Measurements from ENCODE around the gene ATP10A.

Gene ATP10A

GRCh38 chr15:25852027-25852426, 11.1 kb downstream of the ATP10A start:
- no peak for TF ChIP-seq CTCF (IDR thresholded peaks at IDR 0.05)

- no peak for TF ChIP-seq CTCF (IDR thresholded peaks at IDR 0.05)
Observed at GRCh38 chr15:25850154-25851111, 12.7 kb downstream of the ATP10A start.

DNA sequence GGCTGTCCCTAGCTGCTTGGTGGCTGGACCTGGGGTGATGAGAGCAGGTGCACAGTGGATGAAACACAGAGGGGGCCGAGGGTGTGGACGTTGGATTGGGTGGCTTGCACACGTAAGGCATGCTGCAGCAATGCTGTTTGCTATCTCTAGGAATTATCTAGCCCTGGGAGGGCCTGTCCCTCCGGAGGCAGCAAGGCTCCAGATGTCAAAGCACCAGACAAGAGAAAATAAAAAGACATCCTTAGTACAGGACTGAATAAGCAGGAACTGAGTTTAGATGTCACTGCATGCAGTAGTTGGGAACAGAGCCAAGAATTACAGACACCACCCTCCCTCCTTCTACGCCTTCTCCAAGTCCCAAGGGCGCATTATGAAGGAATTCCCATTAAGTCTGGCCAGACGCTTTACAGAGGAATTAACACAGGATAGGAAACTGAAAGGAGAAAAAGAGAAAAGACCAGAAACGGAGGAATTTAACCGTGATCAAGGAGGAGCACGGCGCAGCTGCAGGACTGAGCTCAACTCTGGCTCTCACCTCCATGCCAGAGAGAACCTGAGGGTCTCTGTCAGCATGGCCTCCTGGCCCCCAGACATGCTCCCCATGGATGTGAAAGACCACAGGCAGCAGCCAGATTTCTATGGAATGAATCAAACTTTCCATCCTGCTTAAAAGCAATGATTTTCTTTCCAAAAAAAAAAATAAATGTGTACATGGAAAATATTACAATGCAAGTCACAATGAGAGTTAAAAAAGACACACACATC, 13.8 kb downstream of the ATP10A start:
- TF ChIP-seq CTCF (IDR thresholded peaks at IDR 0.05) = no peak

GRCh38 chr15:25848784-25849156, 14.4 kb downstream of the ATP10A start:
- no peak for TF ChIP-seq CTCF (IDR thresholded peaks at IDR 0.05)

DNA sequence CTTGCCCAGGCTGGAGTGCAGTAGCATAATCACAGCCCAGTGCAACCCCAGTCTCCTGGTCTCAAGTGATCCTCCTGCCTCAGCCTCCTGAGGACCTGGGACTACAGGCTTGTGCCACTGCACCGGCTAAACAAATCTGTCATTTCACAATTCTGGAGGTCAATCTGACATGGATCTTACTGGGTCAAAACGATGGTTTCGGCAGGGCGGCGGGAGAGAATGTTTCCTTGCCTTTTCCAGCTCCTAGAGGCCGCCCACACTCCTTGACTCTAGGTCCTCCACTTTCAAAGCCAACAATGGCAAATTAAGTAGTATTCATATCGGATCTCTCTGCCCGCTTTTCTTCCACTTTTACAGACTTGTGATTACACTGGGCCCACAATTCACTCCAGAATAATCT, 14.8 kb downstream of the ATP10A start:
- TF ChIP-seq CTCF (IDR thresholded peaks at IDR 0.05) = no peak

DNA sequence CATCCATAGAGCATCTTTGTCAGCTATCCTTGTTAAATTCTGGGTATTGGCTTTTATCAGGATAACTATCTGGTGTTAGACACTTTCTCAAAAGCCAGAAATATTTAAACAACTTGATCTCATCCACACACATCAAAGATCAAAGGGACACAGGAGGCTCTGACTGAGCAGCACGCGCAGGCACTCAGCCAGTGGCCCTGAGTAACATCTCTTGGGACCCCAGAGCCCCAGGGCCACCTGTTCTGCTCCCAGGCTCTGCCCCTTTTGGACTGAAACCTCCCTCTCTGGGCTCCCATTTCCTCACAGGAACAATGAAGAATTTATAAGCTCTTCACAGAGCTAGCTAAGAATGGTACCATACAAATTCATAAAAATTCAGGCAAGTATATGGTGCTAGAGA, 16.1 kb downstream of the ATP10A start:
- TF ChIP-seq CTCF (IDR thresholded peaks at IDR 0.05) = no peak

- no peak for TF ChIP-seq CTCF (IDR thresholded peaks at IDR 0.05)
Observed at GRCh38 chr15:25846377-25846776, 16.8 kb downstream of the ATP10A start.

Data from LNCAP (cell line).